Measurements from ENCODE around the gene MED12L. TPM values are rescaled to one million over a fixed set of nuclear protein-coding genes. Genes with fewer than 3 reads are reported as not detected.

The MED12L gene
- total RNA-seq, 1 experiment from 2014 or later, result 6.4 TPM

DNA sequence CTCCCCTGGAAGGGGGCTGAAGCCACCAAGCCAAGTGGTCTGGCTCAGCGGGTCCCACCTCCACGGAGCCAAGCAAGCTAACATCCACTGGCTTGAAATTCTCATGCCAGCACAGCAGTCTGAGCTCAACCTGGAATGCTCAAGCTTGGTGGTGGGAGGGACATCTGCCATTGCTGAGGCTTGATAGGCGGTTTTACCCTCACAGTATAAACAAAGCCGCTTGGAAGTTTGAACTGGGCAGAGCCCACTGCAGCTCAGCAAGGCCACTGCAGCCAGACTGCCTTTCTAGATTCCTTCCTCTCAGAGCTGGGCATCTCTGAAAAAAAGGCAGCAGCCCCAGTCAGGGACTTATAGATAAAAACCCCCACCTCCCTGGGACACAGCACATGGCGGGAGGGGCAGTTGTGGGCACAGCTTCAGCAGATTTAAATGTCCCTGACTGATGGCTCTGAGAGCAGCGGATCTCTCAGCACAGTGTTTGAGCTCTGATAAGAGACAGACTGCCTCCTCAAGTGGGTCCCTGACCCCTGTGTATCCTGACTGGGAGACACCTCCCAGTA lies 398.6 kb downstream of the MED12L start:
- BruUV-seq (replicated peaks), result no TSS peak

More for the DNA sequence above, 398.6 kb downstream of the MED12L start:
- no peaks in the 10 kb centered on the region for H3K4me1 ChIP-seq (ENCODE audit: control insufficient read depth in 1 of 2, insufficient read depth in 2 of 2, low read length in 2 of 2)
- no peaks in the 10 kb centered on the region for H3K9me3 ChIP-seq (ENCODE audit: control insufficient read depth in 1 of 2, insufficient read depth in 1 of 2, low read depth in 1 of 2, low read length in 2 of 2)
- H3K9me2 ChIP-seq (ENCODE audit: insufficient read depth), result no peaks in the 10 kb centered on the region
- no peaks in the 10 kb centered on the region for H3K79me2 ChIP-seq (ENCODE audit: insufficient read depth, low read length)
- no peak overlapping the region for H3K4me3 ChIP-seq (replicated peaks in 1 of 2; ENCODE audit: low read depth in 1 of 2, low read length in 2 of 2)
- no peak for ATAC-seq
- H3K27me3 ChIP-seq (ENCODE audit: insufficient read depth, low read length), result no peaks in the 10 kb centered on the region
- H3K36me3 ChIP-seq (ENCODE audit: control insufficient read depth in 1 of 2, insufficient read depth in 2 of 2, low read length in 2 of 2), result no peaks in the 10 kb centered on the region
- CTCF ChIA-PET, result no interaction called here
- no peak overlapping the region for H3K27ac ChIP-seq (ENCODE audit: low read depth, low read length)
- intact Hi-C loops (cut with micrococcal nuclease), result no loop called here
- H3K4me2 ChIP-seq (ENCODE audit: low read length), result no peak overlapping the region
- POLR2A ChIA-PET, result no interaction called here
- no peak for TF ChIP-seq CBX3 (IDR thresholded peaks at IDR 0.05; ENCODE audit: low read depth)
- no peak for TF ChIP-seq EGR1 (IDR thresholded peaks at IDR 0.05; ENCODE audit: low read depth)
- TF ChIP-seq RAD21 (IDR thresholded peaks at IDR 0.05; ENCODE audit: low read depth), result no peak
- TF ChIP-seq, protein P1, sequence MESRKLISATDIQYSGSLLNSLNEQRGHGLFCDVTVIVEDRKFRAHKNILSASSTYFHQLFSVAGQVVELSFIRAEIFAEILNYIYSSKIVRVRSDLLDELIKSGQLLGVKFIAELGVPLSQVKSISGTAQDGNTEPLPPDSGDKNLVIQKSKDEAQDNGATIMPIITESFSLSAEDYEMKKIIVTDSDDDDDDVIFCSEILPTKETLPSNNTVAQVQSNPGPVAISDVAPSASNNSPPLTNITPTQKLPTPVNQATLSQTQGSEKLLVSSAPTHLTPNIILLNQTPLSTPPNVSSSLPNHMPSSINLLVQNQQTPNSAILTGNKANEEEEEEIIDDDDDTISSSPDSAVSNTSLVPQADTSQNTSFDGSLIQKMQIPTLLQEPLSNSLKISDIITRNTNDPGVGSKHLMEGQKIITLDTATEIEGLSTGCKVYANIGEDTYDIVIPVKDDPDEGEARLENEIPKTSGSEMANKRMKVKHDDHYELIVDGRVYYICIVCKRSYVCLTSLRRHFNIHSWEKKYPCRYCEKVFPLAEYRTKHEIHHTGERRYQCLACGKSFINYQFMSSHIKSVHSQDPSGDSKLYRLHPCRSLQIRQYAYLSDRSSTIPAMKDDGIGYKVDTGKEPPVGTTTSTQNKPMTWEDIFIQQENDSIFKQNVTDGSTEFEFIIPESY (IDR thresholded peaks at IDR 0.05; ENCODE audit: extremely low read depth, insufficient replicate concordance, low read length), result no peak
- TF ChIP-seq JUND (IDR thresholded peaks at IDR 0.05), result no peak
- no peak for TF ChIP-seq ZFX (IDR thresholded peaks at IDR 0.05)
- no peak for TF ChIP-seq SRF (IDR thresholded peaks at IDR 0.05; ENCODE audit: low read depth)
- TF ChIP-seq SIN3A (IDR thresholded peaks at IDR 0.05; ENCODE audit: low read depth), result no peak
- TF ChIP-seq ZNF274 (IDR thresholded peaks at IDR 0.05; ENCODE audit: low read depth, low read length), result no peak
- no peak for TF ChIP-seq POLR2AphosphoS5 (IDR thresholded peaks at IDR 0.05; ENCODE audit: low read depth, low read length)
- TF ChIP-seq CEBPB (IDR thresholded peaks at IDR 0.05; ENCODE audit: low read depth), result no peak
- TF ChIP-seq, protein P2, sequence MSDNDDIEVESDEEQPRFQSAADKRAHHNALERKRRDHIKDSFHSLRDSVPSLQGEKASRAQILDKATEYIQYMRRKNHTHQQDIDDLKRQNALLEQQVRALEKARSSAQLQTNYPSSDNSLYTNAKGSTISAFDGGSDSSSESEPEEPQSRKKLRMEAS (IDR thresholded peaks at IDR 0.05), result no peak
- TF ChIP-seq, protein P3, sequence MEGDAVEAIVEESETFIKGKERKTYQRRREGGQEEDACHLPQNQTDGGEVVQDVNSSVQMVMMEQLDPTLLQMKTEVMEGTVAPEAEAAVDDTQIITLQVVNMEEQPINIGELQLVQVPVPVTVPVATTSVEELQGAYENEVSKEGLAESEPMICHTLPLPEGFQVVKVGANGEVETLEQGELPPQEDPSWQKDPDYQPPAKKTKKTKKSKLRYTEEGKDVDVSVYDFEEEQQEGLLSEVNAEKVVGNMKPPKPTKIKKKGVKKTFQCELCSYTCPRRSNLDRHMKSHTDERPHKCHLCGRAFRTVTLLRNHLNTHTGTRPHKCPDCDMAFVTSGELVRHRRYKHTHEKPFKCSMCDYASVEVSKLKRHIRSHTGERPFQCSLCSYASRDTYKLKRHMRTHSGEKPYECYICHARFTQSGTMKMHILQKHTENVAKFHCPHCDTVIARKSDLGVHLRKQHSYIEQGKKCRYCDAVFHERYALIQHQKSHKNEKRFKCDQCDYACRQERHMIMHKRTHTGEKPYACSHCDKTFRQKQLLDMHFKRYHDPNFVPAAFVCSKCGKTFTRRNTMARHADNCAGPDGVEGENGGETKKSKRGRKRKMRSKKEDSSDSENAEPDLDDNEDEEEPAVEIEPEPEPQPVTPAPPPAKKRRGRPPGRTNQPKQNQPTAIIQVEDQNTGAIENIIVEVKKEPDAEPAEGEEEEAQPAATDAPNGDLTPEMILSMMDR (IDR thresholded peaks at IDR 0.05 in 2 of 3, conservative IDR thresholded peaks at IDR 0.05 in 1 of 3; ENCODE audit: borderline replicate concordance in 1 of 3, insufficient read depth in 1 of 3, low read depth in 2 of 3, low read length in 2 of 3), result no peak
- TF ChIP-seq, protein P4, sequence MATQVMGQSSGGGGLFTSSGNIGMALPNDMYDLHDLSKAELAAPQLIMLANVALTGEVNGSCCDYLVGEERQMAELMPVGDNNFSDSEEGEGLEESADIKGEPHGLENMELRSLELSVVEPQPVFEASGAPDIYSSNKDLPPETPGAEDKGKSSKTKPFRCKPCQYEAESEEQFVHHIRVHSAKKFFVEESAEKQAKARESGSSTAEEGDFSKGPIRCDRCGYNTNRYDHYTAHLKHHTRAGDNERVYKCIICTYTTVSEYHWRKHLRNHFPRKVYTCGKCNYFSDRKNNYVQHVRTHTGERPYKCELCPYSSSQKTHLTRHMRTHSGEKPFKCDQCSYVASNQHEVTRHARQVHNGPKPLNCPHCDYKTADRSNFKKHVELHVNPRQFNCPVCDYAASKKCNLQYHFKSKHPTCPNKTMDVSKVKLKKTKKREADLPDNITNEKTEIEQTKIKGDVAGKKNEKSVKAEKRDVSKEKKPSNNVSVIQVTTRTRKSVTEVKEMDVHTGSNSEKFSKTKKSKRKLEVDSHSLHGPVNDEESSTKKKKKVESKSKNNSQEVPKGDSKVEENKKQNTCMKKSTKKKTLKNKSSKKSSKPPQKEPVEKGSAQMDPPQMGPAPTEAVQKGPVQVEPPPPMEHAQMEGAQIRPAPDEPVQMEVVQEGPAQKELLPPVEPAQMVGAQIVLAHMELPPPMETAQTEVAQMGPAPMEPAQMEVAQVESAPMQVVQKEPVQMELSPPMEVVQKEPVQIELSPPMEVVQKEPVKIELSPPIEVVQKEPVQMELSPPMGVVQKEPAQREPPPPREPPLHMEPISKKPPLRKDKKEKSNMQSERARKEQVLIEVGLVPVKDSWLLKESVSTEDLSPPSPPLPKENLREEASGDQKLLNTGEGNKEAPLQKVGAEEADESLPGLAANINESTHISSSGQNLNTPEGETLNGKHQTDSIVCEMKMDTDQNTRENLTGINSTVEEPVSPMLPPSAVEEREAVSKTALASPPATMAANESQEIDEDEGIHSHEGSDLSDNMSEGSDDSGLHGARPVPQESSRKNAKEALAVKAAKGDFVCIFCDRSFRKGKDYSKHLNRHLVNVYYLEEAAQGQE (IDR thresholded peaks at IDR 0.05; ENCODE audit: low read depth), result no peak
- no peak for TF ChIP-seq TCF7L2 (IDR thresholded peaks at IDR 0.05; ENCODE audit: borderline replicate concordance, extremely low read depth, insufficient read depth, insufficient read length)
- no peaks in the 10 kb centered on the region for H4K20me1 ChIP-seq (ENCODE audit: insufficient read depth)
- no peak overlapping the region for H3K9ac ChIP-seq (ENCODE audit: low read length)
- RAD21 ChIA-PET (ENCODE audit: low non-redundant PET in 1 of 2, low total read pairs in 2 of 2, uncharacterized antibody in 2 of 2, unreplicated experiment in 2 of 2), result no interaction called here
- no peak for DNase-seq (ENCODE audit: low read depth, low spot score)
- H2AFZ ChIP-seq (ENCODE audit: low read depth, low read length, poor library complexity, severe bottlenecking), result no peak overlapping the region
